ENCODE results near the gene DNAH6. TPM values are rescaled to one million over a fixed set of nuclear protein-coding genes. Genes with fewer than 3 reads are reported as not detected.

DNAH6 gene
- total and polyA plus RNA-seq, 9 of the 15 experiments (the other 6 are each of a cell fraction or from before 2014, with no cell fraction given) = 0.01 to 0.04 (median 0.01) TPM; not detected in 5

- TF ChIP-seq ZBTB49 (CRISPR knock-in tag; IDR thresholded peaks at IDR 0.05; ENCODE audit: borderline replicate concordance) (no peak), CBFA2T3 (IDR thresholded peaks at IDR 0.05) (no peak), ERF (CRISPR knock-in tag; IDR thresholded peaks at IDR 0.05) (no peak)
- TF ChIP-seq, protein P1, sequence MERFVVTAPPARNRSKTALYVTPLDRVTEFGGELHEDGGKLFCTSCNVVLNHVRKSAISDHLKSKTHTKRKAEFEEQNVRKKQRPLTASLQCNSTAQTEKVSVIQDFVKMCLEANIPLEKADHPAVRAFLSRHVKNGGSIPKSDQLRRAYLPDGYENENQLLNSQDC (CRISPR knock-in tag; IDR thresholded peaks at IDR 0.05) = no peak
Observed at GRCh38 chr2:84821806-84822205, 305.5 kb downstream of the DNAH6 start (continued).

DNA sequence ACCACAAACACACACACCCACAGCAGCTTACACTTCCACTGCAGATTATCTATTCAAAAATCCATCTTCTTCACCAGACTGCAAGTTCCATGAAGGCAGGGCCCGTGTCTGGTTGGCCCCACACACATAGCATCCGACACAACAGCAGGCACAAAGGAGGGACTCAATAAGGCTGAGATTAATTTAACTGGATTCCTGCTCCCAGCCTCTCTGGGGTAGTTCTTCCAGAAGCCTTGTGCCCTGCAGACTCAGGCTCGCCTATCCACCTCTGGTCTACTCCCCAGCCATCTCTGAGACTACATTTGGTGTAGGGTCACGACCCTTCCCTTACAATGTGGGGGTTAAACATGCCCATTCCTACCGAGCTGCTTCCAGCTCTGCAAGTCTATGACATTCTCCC lies 306.9 kb downstream of the DNAH6 start:
- no peak for TF ChIP-seq SETDB1 (IDR thresholded peaks at IDR 0.05; ENCODE audit: low read length)
- TF ChIP-seq ZNF280A (IDR thresholded peaks at IDR 0.05; ENCODE audit: low read depth, partially characterized antibody) = no peak
- TF ChIP-seq ZNF140 (CRISPR knock-in tag; IDR thresholded peaks at IDR 0.05) = no peak
- no peak for TF ChIP-seq ZNF274 (IDR thresholded peaks at IDR 0.05; ENCODE audit: borderline replicate concordance, low read depth, low read length)
- TF ChIP-seq RBM34 (IDR thresholded peaks at IDR 0.05; ENCODE audit: borderline replicate concordance, insufficient read depth, low read length) = no peak
- TF ChIP-seq HDGF (IDR thresholded peaks at IDR 0.05) = no peak
- no peak for TF ChIP-seq XRCC5 (IDR thresholded peaks at IDR 0.05; ENCODE audit: low read depth, low read length)
- TF ChIP-seq FOXA3 (CRISPR knock-in tag; conservative IDR thresholded peaks at IDR 0.05 in 1 of 2, IDR thresholded peaks at IDR 0.05 in 1 of 2) = no peak
- H4K20me1 ChIP-seq (replicated peaks; ENCODE audit: control insufficient read depth, insufficient read depth, low read length) = no peaks in the 10 kb centered on the region
- no peaks in the 10 kb centered on the region for H3K79me2 ChIP-seq (ENCODE audit: control insufficient read depth, insufficient read depth, low read length)
- no peak overlapping the region for H3K27ac ChIP-seq (ENCODE audit: extremely low read depth, low read depth, low read length)
- in situ Hi-C loops (cut with MboI) = no loop called here
- intact Hi-C loops (cut with micrococcal nuclease) = no loop called here
- H3K27me3 ChIP-seq (ENCODE audit: control insufficient read depth in 2 of 2, insufficient read depth in 2 of 2, low read length in 2 of 2) = peaks cover 2 to 29% of the 10 kb centered on the region in 2 experiments; a peak in 4 of 5 replicates
- no TSS peak for BruUV-seq (replicated peaks)
- H3K36me3 ChIP-seq (ENCODE audit: control insufficient read depth, insufficient read depth, low read length) = no peaks in the 10 kb centered on the region
- no peak for FAIRE-seq
- POLR2A ChIA-PET = no interaction called here
- CTCF ChIA-PET (ENCODE audit: low intra/inter-chr PET ratio) = no interaction called here
- WGBS (ENCODE audit: insufficient coverage, low coverage, missing lambda C conversion rate) = 3% methylated on average over 5 of the region's 5 CpGs
- H3K4me2 ChIP-seq (ENCODE audit: insufficient read depth, low read length) = no peak overlapping the region
- DNase-seq (ENCODE audit: extremely low read depth in 1 of 4, low spot score in 3 of 4) = no peak
- no peaks in the 10 kb centered on the region for H3K9me3 ChIP-seq (replicated peaks; ENCODE audit: control insufficient read depth, insufficient read depth, low read depth, low read length)
- no peak overlapping the region for H2AFZ ChIP-seq (ENCODE audit: low read depth, low read length)
- no peaks in the 10 kb centered on the region for H3K9me1 ChIP-seq (ENCODE audit: control insufficient read depth, insufficient read depth, low read length)
- H3K4me3 ChIP-seq = no peak overlapping the region
- ATAC-seq = no peak
- no peak overlapping the region for H3K9ac ChIP-seq (ENCODE audit: insufficient read depth in 1 of 2, low read depth in 2 of 2, low read length in 2 of 2)
- peaks cover 0 to 3% of the 10 kb centered on the region in 2 experiments; a peak in 1 of 5 replicates for H3K4me1 ChIP-seq (replicated peaks in 1 of 2; ENCODE audit: control insufficient read depth in 2 of 2, insufficient read depth in 2 of 2, low read length in 2 of 2)
